Suppressor macrophage (primary cell): Measurements from ENCODE around the gene TEX261.
"Not testable (repeated sequence)": the region's sequence is repeated elsewhere in the genome, so short reads cannot be mapped to it uniquely, and the experiment has no call there.

ENCODE experiments used
- DNase-seq, 4 experiments: peaks; one replicate each; pipeline ENCODE4 v3.0.0-alpha.2; 2020 to 2022

The TEX261 gene

GRCh38 chr2:70999931-71000330 is 5.3 kb upstream of the TEX261 start:
- DNase-seq = not testable (repeated sequence)

DNA sequence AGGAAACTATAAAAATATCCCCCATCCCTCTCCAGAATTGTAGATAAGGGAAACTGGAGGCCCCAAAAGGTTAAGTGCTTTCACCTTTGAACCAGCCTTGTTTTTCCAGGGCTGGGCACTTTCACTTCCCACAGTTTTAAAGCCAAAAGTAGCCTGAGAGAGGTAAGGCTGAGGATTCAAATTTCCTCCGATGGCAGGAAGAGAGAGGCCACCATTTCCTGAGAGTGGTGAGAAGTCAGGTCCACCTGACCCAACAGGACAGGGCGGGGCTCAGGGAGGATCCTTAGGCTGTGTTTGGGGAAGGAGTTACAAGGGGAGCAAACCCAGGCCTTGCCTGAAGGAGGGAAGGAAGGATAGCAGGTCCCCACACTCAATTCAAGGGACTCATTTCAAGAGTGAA is 4.7 kb upstream of the TEX261 start:
- no peak for DNase-seq

GRCh38 chr2:70998885-70999284 is 4.2 kb upstream of the TEX261 start:
- DNase-seq = not testable (repeated sequence)

- peak in 3 of 4 experiments; percentile 22 to 41 (median 34) for DNase-seq
Measured at GRCh38 chr2:70995426-70995729, 705 bp upstream of the TEX261 start.

- peak; percentile 54 to 80 (median 64) for DNase-seq
Measured at GRCh38 chr2:70994009-70994698, 519 bp downstream of the TEX261 start.

GRCh38 chr2:70992945-70993853 is 1.5 kb downstream of the TEX261 start:
- no peak for DNase-seq

GRCh38 chr2:70991742-70992141 is 2.9 kb downstream of the TEX261 start:
- no peak for DNase-seq

DNA sequence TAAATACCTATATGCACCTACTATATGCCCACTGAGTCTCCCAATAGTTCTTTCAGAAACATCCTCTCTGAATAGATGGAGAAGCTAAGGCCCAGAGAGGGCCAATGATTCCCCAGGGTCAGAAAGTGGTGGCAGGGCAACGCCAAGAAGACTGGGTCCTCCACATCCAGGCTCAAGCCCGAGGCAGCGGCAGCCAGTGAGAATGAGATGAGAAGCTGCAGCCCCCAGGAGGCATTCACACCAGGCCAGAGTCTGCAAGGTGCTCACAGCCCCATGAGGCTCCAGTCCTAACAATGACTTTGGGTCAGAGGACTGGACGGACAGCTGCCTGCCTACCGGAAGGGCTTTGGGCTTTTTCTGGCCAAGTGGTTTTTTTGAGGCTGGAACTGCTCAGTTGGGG is 3.5 kb downstream of the TEX261 start:
- DNase-seq = no peak

DNA sequence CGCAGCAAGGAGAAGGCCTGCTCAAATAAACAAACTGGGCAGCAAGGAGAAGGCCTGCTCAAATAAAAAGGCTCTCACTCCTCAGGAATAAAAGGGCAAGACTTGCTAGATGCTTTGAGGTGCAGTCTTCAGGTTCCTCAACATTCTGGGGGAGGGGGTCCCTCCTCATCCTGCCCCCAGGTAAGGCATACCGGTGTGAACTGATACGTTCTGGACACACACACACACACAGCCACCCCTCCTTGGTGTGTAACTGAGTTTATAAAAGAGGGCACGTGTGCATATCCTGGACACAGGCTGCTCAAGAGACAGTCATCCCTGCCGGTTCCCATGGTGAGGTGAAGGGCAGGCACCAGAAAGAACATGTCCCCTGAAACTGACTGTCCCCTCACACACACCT is 4.5 kb downstream of the TEX261 start:
- DNase-seq = no peak

DNA sequence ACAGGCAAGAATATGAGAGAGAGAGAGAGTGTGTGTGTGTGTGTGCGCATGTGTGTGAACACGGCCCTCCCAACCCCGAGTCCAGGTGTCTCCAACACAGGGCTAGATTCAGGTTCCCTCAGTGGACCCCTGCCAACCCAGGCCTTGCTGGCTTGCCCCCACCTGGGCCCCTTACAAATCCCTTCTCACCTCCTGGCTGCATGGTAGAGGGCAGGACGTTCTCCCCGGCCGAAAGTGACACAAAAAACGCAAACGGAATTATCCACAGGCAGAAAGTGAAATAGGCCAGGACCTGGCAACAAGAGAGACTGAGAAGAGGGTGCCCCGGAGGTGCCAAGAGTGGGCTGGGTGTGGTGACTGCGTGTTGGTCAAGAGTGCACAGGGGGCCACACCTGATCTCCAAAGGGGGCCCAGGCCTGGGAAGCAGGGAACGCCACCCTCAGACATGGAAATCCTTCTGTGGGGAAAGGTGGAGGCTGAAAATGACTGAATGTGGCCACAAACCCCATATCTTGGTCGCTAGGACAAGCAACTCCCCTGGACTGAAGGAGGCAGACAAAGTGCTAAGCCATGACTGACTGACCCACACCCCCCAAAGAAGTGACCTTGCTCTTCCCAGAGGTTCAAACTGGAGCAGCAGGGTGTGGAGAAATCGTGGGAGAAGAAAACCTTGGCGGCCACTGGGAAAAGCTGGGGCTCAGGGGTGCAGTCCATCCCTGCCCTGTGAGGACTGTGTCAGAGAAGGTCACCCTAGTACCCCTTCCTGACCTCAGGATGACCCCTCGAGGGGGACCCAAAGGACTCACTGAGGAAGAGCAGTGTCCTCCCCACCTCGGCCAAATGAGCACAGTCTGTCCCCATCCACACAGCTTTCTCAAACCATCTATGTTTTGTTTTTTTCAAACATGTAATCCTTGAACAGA is 5.7 kb downstream of the TEX261 start:
- no peak for DNase-seq

DNA sequence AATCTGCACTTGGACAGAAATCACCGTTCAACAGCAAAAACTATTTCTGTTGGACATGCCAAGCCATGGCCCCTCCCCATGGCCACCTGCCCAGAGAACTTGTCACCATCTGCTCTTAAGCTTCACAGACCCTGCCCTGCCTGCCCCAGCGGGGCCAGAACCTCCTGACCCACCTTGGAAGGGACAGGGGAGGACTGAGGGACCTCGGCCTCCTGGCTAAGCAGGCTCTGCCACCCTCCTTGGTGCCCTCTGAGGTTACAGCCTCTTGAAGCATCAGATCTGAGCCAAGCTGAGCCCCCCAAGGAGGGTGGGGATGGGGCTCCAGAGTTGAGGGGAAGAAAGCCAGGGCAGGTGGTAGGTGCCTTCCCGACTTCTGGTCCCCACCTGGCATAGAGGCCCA is 6.5 kb downstream of the TEX261 start:
- no peak for DNase-seq

DNA sequence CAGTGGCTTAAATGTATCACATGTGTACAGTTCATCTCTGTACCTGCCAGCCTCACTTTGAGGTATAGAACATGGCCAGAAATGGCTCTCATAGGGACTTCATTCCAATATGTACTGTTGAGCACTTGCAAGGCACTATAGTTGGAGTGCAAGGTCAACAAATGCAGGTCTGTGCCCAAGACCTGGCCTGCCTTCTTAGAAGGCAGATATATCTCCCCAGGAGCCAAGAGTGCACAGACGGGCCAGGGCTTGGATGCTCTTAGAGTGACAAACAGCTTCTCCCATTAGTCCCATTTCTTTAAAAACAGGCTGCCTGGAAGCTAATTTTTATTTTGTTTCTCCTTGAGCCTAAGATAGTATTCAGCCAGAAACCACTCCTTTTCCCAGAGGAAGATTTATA is 7.3 kb downstream of the TEX261 start:
- DNase-seq = no peak

DNA sequence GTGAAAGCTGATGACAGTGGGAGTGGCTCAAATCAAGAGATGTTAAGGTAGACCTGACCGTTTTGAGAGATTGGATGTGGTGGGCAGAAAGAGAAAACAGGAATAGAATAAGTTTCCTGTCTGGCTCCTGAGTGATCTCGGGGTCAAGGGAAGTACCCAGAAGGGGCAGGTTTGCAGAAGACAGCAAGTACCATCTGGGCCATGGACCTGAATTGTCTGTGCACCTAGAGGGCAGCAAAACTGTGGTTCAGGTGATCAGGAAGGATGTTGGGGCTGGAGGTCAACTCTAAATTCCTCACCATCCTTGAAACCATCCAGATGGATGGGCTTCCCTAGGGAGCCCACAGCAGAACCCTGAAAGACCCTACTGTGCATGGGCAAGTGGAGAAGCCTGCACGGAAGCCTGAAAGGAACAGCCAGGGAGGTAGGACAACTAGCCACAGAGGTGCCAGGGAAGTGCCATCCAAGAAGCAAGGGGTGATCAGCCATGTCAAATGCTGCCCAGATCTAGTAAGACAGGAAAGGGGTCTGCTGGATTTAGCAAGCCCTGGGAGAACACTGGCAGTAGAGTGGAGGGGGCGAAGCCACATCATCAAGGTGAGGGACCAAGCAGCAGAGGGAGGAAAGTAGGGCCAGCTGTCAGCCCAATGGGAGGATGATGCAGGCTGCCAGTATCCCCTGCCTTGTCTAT is 8.0 kb downstream of the TEX261 start:
- DNase-seq = no peak

DNA sequence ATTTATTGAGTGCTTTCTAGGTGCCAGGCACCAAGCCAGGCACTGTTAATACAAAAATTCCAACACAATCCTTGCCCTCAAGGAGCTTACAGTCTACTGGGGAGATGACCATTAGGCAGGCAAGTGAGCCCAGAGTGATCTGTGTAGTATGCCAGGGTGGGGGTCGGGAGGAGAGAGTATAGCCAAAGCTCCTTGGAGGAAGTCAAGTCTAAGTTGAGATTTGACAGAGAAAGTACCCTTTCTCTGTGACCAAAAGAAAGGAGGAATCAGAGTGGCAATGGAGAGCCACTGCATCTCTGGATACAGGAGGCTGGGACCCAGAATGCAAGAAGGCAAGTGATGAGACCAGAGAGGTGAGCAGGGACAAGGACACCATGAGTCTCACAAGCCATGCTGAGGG is 8.7 kb downstream of the TEX261 start:
- no peak for DNase-seq

DNA sequence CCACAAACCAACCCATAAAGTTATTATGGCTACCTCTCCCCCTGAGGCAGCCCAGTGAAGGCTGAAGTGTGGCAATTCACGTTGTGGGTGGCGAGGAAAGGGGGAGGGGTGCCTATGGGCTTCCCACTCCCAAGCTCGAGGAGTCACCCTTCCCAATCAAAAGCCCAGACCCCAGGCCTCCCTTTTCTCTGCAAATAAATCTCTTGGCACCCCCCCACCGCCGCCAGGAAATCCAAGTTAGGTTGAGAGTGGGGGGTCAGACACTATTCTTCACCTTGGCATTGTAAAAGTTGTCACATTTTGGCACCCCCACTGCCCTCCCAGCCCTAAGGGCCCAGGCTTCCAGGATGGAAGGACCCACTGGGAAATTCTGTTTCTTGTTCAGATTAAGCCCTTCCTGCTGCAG is 9.4 kb downstream of the TEX261 start:
- no peak for DNase-seq

GRCh38 chr2:70984576-70985282 is 9.9 kb downstream of the TEX261 start:
- DNase-seq = peak; percentile 68 to 89 (median 78)

GRCh38 chr2:70984228-70984575 is 10.5 kb downstream of the TEX261 start:
- DNase-seq = no peak

- no peak for DNase-seq
Measured at GRCh38 chr2:70983506-70984227, 11.0 kb downstream of the TEX261 start.

DNA sequence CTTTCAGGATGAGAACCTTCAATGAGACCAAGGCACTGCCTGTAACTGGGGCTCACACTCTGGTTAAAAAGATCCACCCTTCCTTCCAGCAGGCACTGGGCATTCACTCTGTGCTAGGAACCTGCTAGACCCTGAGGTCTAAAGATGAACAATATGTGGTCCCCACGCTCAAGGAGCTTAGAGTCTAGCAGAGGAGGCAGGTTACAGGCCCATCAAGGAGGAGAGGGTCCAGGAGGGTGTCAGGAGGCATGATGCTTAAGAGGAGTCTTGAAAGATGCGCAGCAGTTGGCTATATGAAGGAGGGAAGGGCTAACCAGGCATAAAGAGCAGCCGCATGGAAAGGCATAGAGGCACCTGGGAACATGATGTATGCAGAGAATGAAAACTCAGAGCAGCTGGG is 11.7 kb downstream of the TEX261 start:
- DNase-seq = no peak

- DNase-seq = no peak
Measured at GRCh38 chr2:70981866-70982810, 12.5 kb downstream of the TEX261 start.
